Caco-2 (cell line): Measurements from ENCODE around the gene FGFR4. TPM values are rescaled to one million over a fixed set of nuclear protein-coding genes. Genes with fewer than 3 reads are reported as not detected.

Source experiments
- BruUV-seq: library from RNA; stranded (reverse); fragments of 400-500 nt; replicated peaks from 2 replicates; lab custom pipeline; 2021; lab: Mats Ljungman, UMichigan
- CTCF ChIA-PET: fragments of 300-600 bp; sonication (Branson Sonifier 250); formaldehyde crosslinking; loops from one replicate; lab custom pipeline; 2022; ENCODE audit warnings: antibody characterized with exemption; lab: Charles Lee
- POLR2A ChIA-PET: fragments of 300-600 bp; sonication (Branson Sonifier 250); formaldehyde crosslinking; loops from one replicate; lab custom pipeline; 2022; ENCODE audit warnings: antibody characterized with exemption; lab: Charles Lee
- DNase-seq, 2 experiments: peaks; one replicate each; pipeline versions ENCODE4 v3.0.0 to v3.0.0-alpha.2; 2020 to 2022
- H3K27me3 ChIP-seq: replicated peaks from 2 replicates; pipeline ENCODE4 v1.6.0; 2011; ENCODE audit warnings: low read length; ENCODE audit not compliant: control insufficient read depth, insufficient read depth
- H3K36me3 ChIP-seq: 2 replicates; pipeline ENCODE4 v1.5.1; 2011; ENCODE audit warnings: low read length; ENCODE audit not compliant: control insufficient read depth, insufficient read depth
- H3K4me1 ChIP-seq: fragments of 250-450 bp; sonication (Bioruptor Pico); 2 replicates; pipeline ENCODE4 v1.5.1; 2020; ENCODE audit warnings: mild to moderate bottlenecking
- H3K4me3 ChIP-seq: 2 replicates; pipeline ENCODE4 v1.5.1; 2011; ENCODE audit warnings: low read depth, mild to moderate bottlenecking, control low read depth, low read length
- H3K9me3 ChIP-seq: fragments of 250-450 bp; sonication (Bioruptor Pico); 2 replicates; pipeline ENCODE4 v1.5.1; 2020; ENCODE audit warnings: mild to moderate bottlenecking, moderate library complexity
- H3K27ac Mint-ChIP-seq: one replicate; pipeline ENCODE4 v1.8.0; 2022; ENCODE audit warnings: mixed read lengths; ENCODE audit not compliant: unreplicated experiment
- H3K27me3 Mint-ChIP-seq: one replicate; pipeline ENCODE4 v1.8.0; 2022; ENCODE audit warnings: mixed read lengths; ENCODE audit not compliant: insufficient read depth, unreplicated experiment
- H3K36me3 Mint-ChIP-seq: one replicate; pipeline ENCODE4 v1.8.0; 2022; ENCODE audit warnings: mild to moderate bottlenecking, mixed read lengths; ENCODE audit not compliant: insufficient read depth, unreplicated experiment
- H3K4me1 Mint-ChIP-seq: one replicate; pipeline ENCODE4 v1.8.0; 2022; ENCODE audit warnings: low read depth, mixed read lengths; ENCODE audit not compliant: unreplicated experiment
- H3K4me3 Mint-ChIP-seq: one replicate; pipeline ENCODE4 v1.8.0; 2022; ENCODE audit warnings: mild to moderate bottlenecking, moderate library complexity, mixed read lengths; ENCODE audit not compliant: unreplicated experiment
- H3K9me3 Mint-ChIP-seq: one replicate; pipeline ENCODE4 v1.8.0; 2022; ENCODE audit warnings: mixed read lengths; ENCODE audit not compliant: unreplicated experiment
- CTCF ChIP-seq, 2 experiments: fragments of 200-600 bp in 1 of 2; IDR thresholded peaks; 1 replicate in 1 of 2; 2 replicates in 1 of 2; pipeline versions ENCODE4 v1.5.1 to v1.8.0; 2011 to 2022; ENCODE audit warnings: antibody characterized with exemption in 1 of 2, control low read depth in 1 of 2, inconsistent platforms in 1 of 2, low read depth in 1 of 2, low read length in 1 of 2, mild to moderate bottlenecking in 1 of 2, moderate library complexity in 1 of 2; ENCODE audit not compliant: insufficient read depth in 1 of 2, severe bottlenecking in 1 of 2, unreplicated experiment in 1 of 2
- intact Hi-C: fragments of 100-400 bp; cut with micrococcal nuclease; formaldehyde crosslinking; loops from one replicate; pipeline ENCODE4 v1.10.0; 2022; ENCODE audit not compliant: unreplicated experiment
- total RNA-seq: library from RNA; stranded (reverse); gene quantifications from 2 replicates; pipeline ENCODE4 v1.2.3, GENCODE V29; 2022

FGFR4 gene
- total RNA-seq, 1 experiment from 2014 or later = 190 TPM

GRCh38 chr5:177098470-177099141, 11.9 kb downstream of the FGFR4 start:
- ChIA-PET CTCF (interaction anchor here (0.9 to 3.6 kb wide), 5 partner anchors 12 to 211 kb away, joined by 3 to 15 read pairs (median 4); partner anchors contain the start of gene FGFR4), POLR2A (interaction anchor here (0.5 to 2.5 kb wide), 2 partner anchors 12 to 59 kb away, joined by 5 to 33 read pairs; partner anchors contain the start of gene FGFR4)
- peaks cover 19% of the 10 kb centered on the region for H3K4me1 ChIP-seq
- Mint-ChIP-seq H3K27ac (peak overlapping the region; percentile 13), H3K4me3 (no peak overlapping the region), H3K9me3 (no peaks in the 10 kb centered on the region), H3K27me3 (no peaks in the 10 kb centered on the region), H3K36me3 (peaks cover 74% of the 10 kb centered on the region), H3K4me1 (peaks cover 11% of the 10 kb centered on the region)
- intact Hi-C loops = no loop called here
- H3K36me3 ChIP-seq = peaks cover 5% of the 10 kb centered on the region; the same call in 1 of the 2 replicates
- DNase-seq = no peak
- H3K9me3 ChIP-seq = no peaks in the 10 kb centered on the region
- BruUV-seq = no TSS peak
- TF ChIP-seq CTCF (IDR thresholded peaks at IDR 0.05; ENCODE audit: insufficient read depth in 1 of 2, low read depth in 1 of 2, low read length in 1 of 2, severe bottlenecking in 1 of 2, unreplicated experiment in 1 of 2) = no peak
- H3K4me3 ChIP-seq = no peak overlapping the region
- H3K27me3 ChIP-seq = no peaks in the 10 kb centered on the region

GRCh38 chr5:177099422-177100093, 12.8 kb downstream of the FGFR4 start:
- intact Hi-C loops = no loop called here
- peak in 1 of 2 experiments; percentile 50 for DNase-seq
- BruUV-seq = no TSS peak
- ChIA-PET POLR2A (interaction anchor here (2.5 kb wide), 1 partner anchor 13 kb away, joined by 33 read pairs; the partner anchor contains the start of gene FGFR4), CTCF (interaction anchor here (0.9 to 1.9 kb wide), 3 partner anchors 12 to 210 kb away, joined by 3 to 11 read pairs (median 4); partner anchors contain the start of gene FGFR4)
- Histone ChIP-seq H3K4me1 (peaks cover 16% of the 10 kb centered on the region), H3K36me3 (peaks cover 5% of the 10 kb centered on the region; the same call in 1 of the 2 replicates), H3K9me3 (no peaks in the 10 kb centered on the region), H3K4me3 (no peak overlapping the region), H3K27me3 (no peaks in the 10 kb centered on the region)
- Mint-ChIP-seq H3K4me1 (peaks cover 13% of the 10 kb centered on the region), H3K9me3 (no peaks in the 10 kb centered on the region), H3K4me3 (no peak overlapping the region), H3K36me3 (peaks cover 71% of the 10 kb centered on the region), H3K27ac (peak overlapping the region; percentile 13), H3K27me3 (no peaks in the 10 kb centered on the region)
- TF ChIP-seq CTCF (IDR thresholded peaks at IDR 0.05; ENCODE audit: insufficient read depth in 1 of 2, low read depth in 1 of 2, low read length in 1 of 2, severe bottlenecking in 1 of 2, unreplicated experiment in 1 of 2) = no peak

- Mint-ChIP-seq H3K4me3 (no peak overlapping the region), H3K27ac (no peak overlapping the region), H3K36me3 (peaks cover 59% of the 10 kb centered on the region), H3K4me1 (peaks cover 7% of the 10 kb centered on the region), H3K27me3 (no peaks in the 10 kb centered on the region), H3K9me3 (no peaks in the 10 kb centered on the region)
- POLR2A ChIA-PET = interaction anchor here (1.2 kb wide), 1 partner anchor 14 kb away, joined by 9 read pairs; the partner anchor contains the start of gene FGFR4
- no TSS peak for BruUV-seq
- peaks cover 3% of the 10 kb centered on the region; the same call in 1 of the 2 replicates for H3K36me3 ChIP-seq
- no peak overlapping the region for H3K4me3 ChIP-seq
- TF ChIP-seq CTCF (IDR thresholded peaks at IDR 0.05; ENCODE audit: insufficient read depth in 1 of 2, low read depth in 1 of 2, low read length in 1 of 2, severe bottlenecking in 1 of 2, unreplicated experiment in 1 of 2) = no peak
- CTCF ChIA-PET = interaction anchor here (1.9 kb wide), 1 partner anchor 14 kb away, joined by 11 read pairs; the partner anchor contains the start of gene FGFR4
- H3K27me3 ChIP-seq = no peaks in the 10 kb centered on the region
- no peaks in the 10 kb centered on the region for H3K9me3 ChIP-seq
- H3K4me1 ChIP-seq = peaks cover 13% of the 10 kb centered on the region
- no peak for DNase-seq
- intact Hi-C loops = no loop called here
Measured at GRCh38 chr5:177100714-177101121, 14.0 kb downstream of the FGFR4 start.
